WTC11 (cell line): ENCODE data around the gene AHSG. TPM values are rescaled to one million over a fixed set of nuclear protein-coding genes. Genes with fewer than 3 reads are reported as not detected.

ENCODE experiments used
- ATAC-seq: fragments of 200-7000 bp; cut with Tn5 transposase; 2 replicates; pipeline ENCODE4 v1.10.0; 2021; ENCODE audit warnings: mild to moderate bottlenecking, moderate library complexity
- CTCF ChIA-PET: fragments of 300-600 bp; sonication (Branson Sonifier 250); formaldehyde crosslinking; loops from one replicate; lab custom pipeline; 2021; ENCODE audit warnings: antibody characterized with exemption; lab: Charles Lee
- POLR2A ChIA-PET: fragments of 350-600 bp; sonication (Branson Sonifier 250); formaldehyde crosslinking; loops from one replicate; lab custom pipeline; 2021; ENCODE audit warnings: antibody characterized with exemption; lab: Charles Lee
- DNase-seq: peaks from one replicate; pipeline ENCODE4 v3.0.0; 2021; ENCODE audit warnings: low spot score
- H3K27ac Mint-ChIP-seq: 2 replicates; pipeline ENCODE4 v1.8.0; 2021; ENCODE audit warnings: mixed read lengths
- H3K27me3 Mint-ChIP-seq: 2 replicates; pipeline ENCODE4 v1.8.0; 2021; ENCODE audit warnings: low read depth, mild to moderate bottlenecking, moderate library complexity, mixed read lengths
- H3K36me3 Mint-ChIP-seq: 2 replicates; pipeline ENCODE4 v1.8.0; 2021; ENCODE audit warnings: mixed read lengths
- H3K4me1 Mint-ChIP-seq: 2 replicates; pipeline ENCODE4 v1.8.0; 2022; ENCODE audit warnings: mixed read lengths
- H3K4me3 Mint-ChIP-seq: 2 replicates; pipeline ENCODE4 v1.8.0; 2021; ENCODE audit warnings: mild to moderate bottlenecking, moderate library complexity, mixed read lengths
- H3K9me3 Mint-ChIP-seq: 2 replicates; pipeline ENCODE4 v1.8.0; 2021; ENCODE audit warnings: mixed read lengths
- CBFB ChIP-seq: sonication (generic); formaldehyde crosslinking; IDR thresholded peaks from 2 replicates; pipeline ENCODE4 v1.8.1; 2022; ENCODE audit warnings: mild to moderate bottlenecking, low read depth, missing genetic modification reagents
- JUN ChIP-seq: sonication (generic); formaldehyde crosslinking; IDR thresholded peaks from 2 replicates; pipeline ENCODE4 v1.8.0; 2023; ENCODE audit warnings: mild to moderate bottlenecking, missing genetic modification reagents
- RELA ChIP-seq: sonication (generic); formaldehyde crosslinking; IDR thresholded peaks from 2 replicates; pipeline ENCODE4 v1.8.1; 2022; ENCODE audit warnings: missing genetic modification reagents, mild to moderate bottlenecking, borderline replicate concordance
- TEAD4 ChIP-seq: sonication (generic); formaldehyde crosslinking; IDR thresholded peaks from 2 replicates; pipeline ENCODE4 v1.8.0; 2022; ENCODE audit warnings: mild to moderate bottlenecking, missing genetic modification reagents
- ZBTB21 ChIP-seq: sonication (generic); formaldehyde crosslinking; IDR thresholded peaks from 2 replicates; pipeline ENCODE4 v1.8.1; 2023; ENCODE audit warnings: mild to moderate bottlenecking, missing genetic modification reagents, borderline replicate concordance
- ZNF263 ChIP-seq: sonication (generic); formaldehyde crosslinking; IDR thresholded peaks from 2 replicates; pipeline ENCODE4 v1.8.1; 2022; ENCODE audit warnings: low read depth, mild to moderate bottlenecking, moderate library complexity, missing genetic modification reagents
- ZNF317 ChIP-seq: sonication (generic); formaldehyde crosslinking; IDR thresholded peaks from 2 replicates; pipeline ENCODE4 v1.8.1; 2023; ENCODE audit warnings: low read depth, mild to moderate bottlenecking, moderate library complexity, missing genetic modification reagents, borderline replicate concordance
- ZNF423 ChIP-seq: fragments of 250-450 bp; sonication (Bioruptor Pico); IDR thresholded peaks from 2 replicates; pipeline ENCODE4 v2.1.2; 2022; ENCODE audit warnings: mild to moderate bottlenecking, moderate library complexity
- total RNA-seq: library from RNA; stranded (reverse); gene quantifications from 3 replicates; pipeline ENCODE4 v1.2.3, GENCODE V29; 2021
- TF ChIP-seq, protein P1 (sequence below): sonication (generic); formaldehyde crosslinking; conservative IDR thresholded peaks from 2 replicates; pipeline ENCODE4 v1.8.1; 2022; ENCODE audit warnings: mild to moderate bottlenecking, missing genetic modification reagents
- TF ChIP-seq, protein P2 (sequence below): sonication (generic); formaldehyde crosslinking; IDR thresholded peaks from 2 replicates; pipeline ENCODE4 v1.8.0; 2022; ENCODE audit warnings: mild to moderate bottlenecking, missing genetic modification reagents
- TF ChIP-seq, protein P3 (sequence below): fragments of 250-450 bp; sonication (Bioruptor Pico); IDR thresholded peaks from 2 replicates; pipeline ENCODE4 v1.9.0; 2021; ENCODE audit warnings: mild to moderate bottlenecking
- TF ChIP-seq, protein P4 (sequence below): sonication (generic); formaldehyde crosslinking; IDR thresholded peaks from 2 replicates; pipeline ENCODE4 v1.8.0; 2022; ENCODE audit warnings: mild to moderate bottlenecking, missing genetic modification reagents
- TF ChIP-seq, protein P5 (sequence below): fragments of 250-450 bp; sonication (Bioruptor Pico); IDR thresholded peaks from 2 replicates; pipeline ENCODE4 v1.8.0; 2021; ENCODE audit warnings: mild to moderate bottlenecking
- TF ChIP-seq, protein P6 (sequence below): sonication (generic); formaldehyde crosslinking; IDR thresholded peaks from 2 replicates; pipeline ENCODE4 v1.8.1; 2023; ENCODE audit warnings: mild to moderate bottlenecking, missing genetic modification reagents, moderate library complexity
- TF ChIP-seq, protein P7 (sequence below): fragments of 250-450 bp; sonication (Bioruptor Pico); IDR thresholded peaks from 2 replicates; pipeline ENCODE4 v1.9.0; 2021; ENCODE audit warnings: moderate library complexity, mild to moderate bottlenecking, inconsistent platforms, borderline replicate concordance
- TF ChIP-seq, protein P8 (sequence below): sonication (generic); formaldehyde crosslinking; conservative IDR thresholded peaks from 2 replicates; pipeline ENCODE4 v1.8.1; 2023; ENCODE audit warnings: mild to moderate bottlenecking, low read depth, missing genetic modification reagents, moderate library complexity
- TF ChIP-seq, protein P9 (sequence below): sonication (generic); formaldehyde crosslinking; IDR thresholded peaks from 2 replicates; pipeline ENCODE4 v1.8.1; 2022; ENCODE audit warnings: low read depth, mild to moderate bottlenecking, moderate library complexity, missing genetic modification reagents, borderline replicate concordance
- TF ChIP-seq, protein P10 (sequence below): sonication (generic); formaldehyde crosslinking; IDR thresholded peaks from 2 replicates; pipeline ENCODE4 v1.8.1; 2022; ENCODE audit warnings: mild to moderate bottlenecking, missing genetic modification reagents, moderate library complexity, borderline replicate concordance
- TF ChIP-seq, protein P11 (sequence below): sonication (generic); formaldehyde crosslinking; IDR thresholded peaks from 2 replicates; pipeline ENCODE4 v1.8.0; 2022; ENCODE audit warnings: mild to moderate bottlenecking, missing genetic modification reagents

The AHSG gene
- total RNA-seq, 1 experiment from 2014 or later: 1.9 TPM

DNA sequence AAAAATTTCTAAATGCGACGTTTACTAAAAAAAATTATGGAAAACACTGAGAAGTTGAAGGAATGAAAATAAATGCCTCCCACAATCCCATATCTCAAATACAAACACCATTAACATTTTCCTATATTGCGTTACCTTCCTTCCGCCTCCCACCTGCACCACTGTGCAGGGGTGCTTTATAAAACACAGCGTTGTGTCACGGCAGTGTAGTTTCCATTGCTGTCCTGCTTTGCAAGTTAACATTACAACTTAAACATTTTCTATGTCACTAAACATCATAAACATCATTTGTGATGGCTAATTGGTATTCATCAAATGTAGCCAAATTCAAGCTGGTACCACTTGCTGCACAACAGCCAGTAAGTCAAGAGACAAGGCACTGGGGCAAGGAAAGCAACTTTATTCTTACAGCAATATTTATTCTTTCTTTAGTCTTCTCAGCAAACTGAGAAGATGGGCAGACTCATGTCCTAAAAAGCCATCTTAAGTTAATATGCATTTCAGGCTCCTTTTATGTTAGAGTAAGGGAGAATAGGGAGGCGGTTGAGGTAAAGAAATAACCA lies 15.1 kb downstream of the AHSG start:
- CTCF ChIA-PET: no interaction called here
- ATAC-seq (no peak), DNase-seq (no peak)
- peaks cover 3% of the 10 kb centered on the region; the same call in 1 of the 2 replicates for H3K9me3 Mint-ChIP-seq
- POLR2A ChIA-PET: no interaction called here
- H3K27me3 Mint-ChIP-seq: peaks cover 2% of the 10 kb centered on the region; the same call in 1 of the 2 replicates
- no peak overlapping the region for H3K4me3 Mint-ChIP-seq
- TF ChIP-seq TEAD4 (CRISPR knock-in tag): no peak
- no peak for TF ChIP-seq ZNF263 (CRISPR knock-in tag)
- no peak for TF ChIP-seq ZBTB21
- TF ChIP-seq JUN (CRISPR knock-in tag): no peak
- TF ChIP-seq, protein P1, sequence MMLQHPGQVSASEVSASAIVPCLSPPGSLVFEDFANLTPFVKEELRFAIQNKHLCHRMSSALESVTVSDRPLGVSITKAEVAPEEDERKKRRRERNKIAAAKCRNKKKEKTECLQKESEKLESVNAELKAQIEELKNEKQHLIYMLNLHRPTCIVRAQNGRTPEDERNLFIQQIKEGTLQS (CRISPR knock-in tag): no peak
- TF ChIP-seq RELA (CRISPR knock-in tag): no peak
- TF ChIP-seq, protein P2, sequence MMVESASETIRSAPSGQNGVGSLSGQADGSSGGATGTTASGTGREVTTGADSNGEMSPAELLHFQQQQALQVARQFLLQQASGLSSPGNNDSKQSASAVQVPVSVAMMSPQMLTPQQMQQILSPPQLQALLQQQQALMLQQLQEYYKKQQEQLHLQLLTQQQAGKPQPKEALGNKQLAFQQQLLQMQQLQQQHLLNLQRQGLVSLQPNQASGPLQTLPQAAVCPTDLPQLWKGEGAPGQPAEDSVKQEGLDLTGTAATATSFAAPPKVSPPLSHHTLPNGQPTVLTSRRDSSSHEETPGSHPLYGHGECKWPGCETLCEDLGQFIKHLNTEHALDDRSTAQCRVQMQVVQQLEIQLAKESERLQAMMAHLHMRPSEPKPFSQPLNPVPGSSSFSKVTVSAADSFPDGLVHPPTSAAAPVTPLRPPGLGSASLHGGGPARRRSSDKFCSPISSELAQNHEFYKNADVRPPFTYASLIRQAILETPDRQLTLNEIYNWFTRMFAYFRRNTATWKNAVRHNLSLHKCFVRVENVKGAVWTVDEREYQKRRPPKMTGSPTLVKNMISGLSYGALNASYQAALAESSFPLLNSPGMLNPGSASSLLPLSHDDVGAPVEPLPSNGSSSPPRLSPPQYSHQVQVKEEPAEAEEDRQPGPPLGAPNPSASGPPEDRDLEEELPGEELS (CRISPR knock-in tag): no peak
- TF ChIP-seq, protein P3, sequence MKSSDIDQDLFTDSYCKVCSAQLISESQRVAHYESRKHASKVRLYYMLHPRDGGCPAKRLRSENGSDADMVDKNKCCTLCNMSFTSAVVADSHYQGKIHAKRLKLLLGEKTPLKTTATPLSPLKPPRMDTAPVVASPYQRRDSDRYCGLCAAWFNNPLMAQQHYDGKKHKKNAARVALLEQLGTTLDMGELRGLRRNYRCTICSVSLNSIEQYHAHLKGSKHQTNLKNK (CRISPR knock-in tag): no peak
- TF ChIP-seq, all 79 proteins: peak for 0
- peaks cover 7% of the 10 kb centered on the region; the same call in 1 of the 2 replicates for H3K4me1 Mint-ChIP-seq
- H3K36me3 Mint-ChIP-seq: no peaks in the 10 kb centered on the region
- no peak overlapping the region for H3K27ac Mint-ChIP-seq

DNA sequence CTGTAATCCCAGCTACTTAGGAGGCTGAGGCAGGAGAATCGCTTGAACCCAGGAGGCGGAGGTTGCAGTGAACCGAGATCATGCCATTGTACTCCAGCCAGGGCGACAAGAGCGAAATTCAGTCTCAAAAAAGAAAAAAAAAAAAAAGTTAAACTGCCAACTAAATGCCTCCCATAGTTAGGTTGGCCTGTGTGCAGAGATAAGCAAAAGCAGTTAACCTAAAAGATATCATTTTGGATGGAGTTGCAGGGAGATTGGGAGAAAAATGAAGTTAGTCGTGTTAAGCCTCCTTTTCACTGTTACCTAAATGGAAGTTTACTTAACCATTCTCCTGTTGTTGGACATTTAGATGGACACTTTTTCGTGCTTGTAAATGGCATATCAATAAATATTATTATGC lies 15.9 kb downstream of the AHSG start:
- Mint-ChIP-seq H3K27ac (no peak overlapping the region), H3K36me3 (no peaks in the 10 kb centered on the region), H3K4me3 (no peak overlapping the region), H3K27me3 (peaks cover 2% of the 10 kb centered on the region; the same call in 1 of the 2 replicates), H3K4me1 (peaks cover 7% of the 10 kb centered on the region; the same call in 1 of the 2 replicates), H3K9me3 (peaks cover 3% of the 10 kb centered on the region; the same call in 1 of the 2 replicates)
- ATAC-seq (no peak), DNase-seq (no peak)
- CTCF ChIA-PET: no interaction called here
- POLR2A ChIA-PET: no interaction called here
- TF ChIP-seq, protein P4, sequence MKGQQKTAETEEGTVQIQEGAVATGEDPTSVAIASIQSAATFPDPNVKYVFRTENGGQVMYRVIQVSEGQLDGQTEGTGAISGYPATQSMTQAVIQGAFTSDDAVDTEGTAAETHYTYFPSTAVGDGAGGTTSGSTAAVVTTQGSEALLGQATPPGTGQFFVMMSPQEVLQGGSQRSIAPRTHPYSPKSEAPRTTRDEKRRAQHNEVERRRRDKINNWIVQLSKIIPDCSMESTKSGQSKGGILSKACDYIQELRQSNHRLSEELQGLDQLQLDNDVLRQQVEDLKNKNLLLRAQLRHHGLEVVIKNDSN: no peak
- TF ChIP-seq, protein P5, sequence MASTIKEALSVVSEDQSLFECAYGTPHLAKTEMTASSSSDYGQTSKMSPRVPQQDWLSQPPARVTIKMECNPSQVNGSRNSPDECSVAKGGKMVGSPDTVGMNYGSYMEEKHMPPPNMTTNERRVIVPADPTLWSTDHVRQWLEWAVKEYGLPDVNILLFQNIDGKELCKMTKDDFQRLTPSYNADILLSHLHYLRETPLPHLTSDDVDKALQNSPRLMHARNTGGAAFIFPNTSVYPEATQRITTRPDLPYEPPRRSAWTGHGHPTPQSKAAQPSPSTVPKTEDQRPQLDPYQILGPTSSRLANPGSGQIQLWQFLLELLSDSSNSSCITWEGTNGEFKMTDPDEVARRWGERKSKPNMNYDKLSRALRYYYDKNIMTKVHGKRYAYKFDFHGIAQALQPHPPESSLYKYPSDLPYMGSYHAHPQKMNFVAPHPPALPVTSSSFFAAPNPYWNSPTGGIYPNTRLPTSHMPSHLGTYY (CRISPR knock-in tag): no peak
- TF ChIP-seq, protein P1 (CRISPR knock-in tag): no peak
- TF ChIP-seq, protein P6, sequence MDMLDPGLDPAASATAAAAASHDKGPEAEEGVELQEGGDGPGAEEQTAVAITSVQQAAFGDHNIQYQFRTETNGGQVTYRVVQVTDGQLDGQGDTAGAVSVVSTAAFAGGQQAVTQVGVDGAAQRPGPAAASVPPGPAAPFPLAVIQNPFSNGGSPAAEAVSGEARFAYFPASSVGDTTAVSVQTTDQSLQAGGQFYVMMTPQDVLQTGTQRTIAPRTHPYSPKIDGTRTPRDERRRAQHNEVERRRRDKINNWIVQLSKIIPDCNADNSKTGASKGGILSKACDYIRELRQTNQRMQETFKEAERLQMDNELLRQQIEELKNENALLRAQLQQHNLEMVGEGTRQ: no peak
- TF ChIP-seq, protein P7, sequence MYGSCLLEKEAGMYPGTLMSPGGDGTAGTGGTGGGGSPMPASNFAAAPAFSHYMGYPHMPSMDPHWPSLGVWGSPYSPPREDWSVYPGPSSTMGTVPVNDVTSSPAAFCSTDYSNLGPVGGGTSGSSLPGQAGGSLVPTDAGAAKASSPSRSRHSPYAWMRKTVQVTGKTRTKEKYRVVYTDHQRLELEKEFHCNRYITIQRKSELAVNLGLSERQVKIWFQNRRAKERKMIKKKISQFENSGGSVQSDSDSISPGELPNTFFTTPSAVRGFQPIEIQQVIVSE: no peak
- TF ChIP-seq, protein P8, sequence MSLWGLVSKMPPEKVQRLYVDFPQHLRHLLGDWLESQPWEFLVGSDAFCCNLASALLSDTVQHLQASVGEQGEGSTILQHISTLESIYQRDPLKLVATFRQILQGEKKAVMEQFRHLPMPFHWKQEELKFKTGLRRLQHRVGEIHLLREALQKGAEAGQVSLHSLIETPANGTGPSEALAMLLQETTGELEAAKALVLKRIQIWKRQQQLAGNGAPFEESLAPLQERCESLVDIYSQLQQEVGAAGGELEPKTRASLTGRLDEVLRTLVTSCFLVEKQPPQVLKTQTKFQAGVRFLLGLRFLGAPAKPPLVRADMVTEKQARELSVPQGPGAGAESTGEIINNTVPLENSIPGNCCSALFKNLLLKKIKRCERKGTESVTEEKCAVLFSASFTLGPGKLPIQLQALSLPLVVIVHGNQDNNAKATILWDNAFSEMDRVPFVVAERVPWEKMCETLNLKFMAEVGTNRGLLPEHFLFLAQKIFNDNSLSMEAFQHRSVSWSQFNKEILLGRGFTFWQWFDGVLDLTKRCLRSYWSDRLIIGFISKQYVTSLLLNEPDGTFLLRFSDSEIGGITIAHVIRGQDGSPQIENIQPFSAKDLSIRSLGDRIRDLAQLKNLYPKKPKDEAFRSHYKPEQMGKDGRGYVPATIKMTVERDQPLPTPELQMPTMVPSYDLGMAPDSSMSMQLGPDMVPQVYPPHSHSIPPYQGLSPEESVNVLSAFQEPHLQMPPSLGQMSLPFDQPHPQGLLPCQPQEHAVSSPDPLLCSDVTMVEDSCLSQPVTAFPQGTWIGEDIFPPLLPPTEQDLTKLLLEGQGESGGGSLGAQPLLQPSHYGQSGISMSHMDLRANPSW (CRISPR knock-in tag): no peak
- TF ChIP-seq JUN (CRISPR knock-in tag) (no peak), ZNF317 (CRISPR knock-in tag) (no peak), ZNF423 (CRISPR knock-in tag) (no peak), CBFB (CRISPR knock-in tag) (no peak), TEAD4 (CRISPR knock-in tag) (no peak)
- TF ChIP-seq, protein P9, sequence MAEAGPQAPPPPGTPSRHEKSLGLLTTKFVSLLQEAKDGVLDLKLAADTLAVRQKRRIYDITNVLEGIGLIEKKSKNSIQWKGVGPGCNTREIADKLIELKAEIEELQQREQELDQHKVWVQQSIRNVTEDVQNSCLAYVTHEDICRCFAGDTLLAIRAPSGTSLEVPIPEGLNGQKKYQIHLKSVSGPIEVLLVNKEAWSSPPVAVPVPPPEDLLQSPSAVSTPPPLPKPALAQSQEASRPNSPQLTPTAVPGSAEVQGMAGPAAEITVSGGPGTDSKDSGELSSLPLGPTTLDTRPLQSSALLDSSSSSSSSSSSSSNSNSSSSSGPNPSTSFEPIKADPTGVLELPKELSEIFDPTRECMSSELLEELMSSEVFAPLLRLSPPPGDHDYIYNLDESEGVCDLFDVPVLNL: no peak
- TF ChIP-seq, protein P10, sequence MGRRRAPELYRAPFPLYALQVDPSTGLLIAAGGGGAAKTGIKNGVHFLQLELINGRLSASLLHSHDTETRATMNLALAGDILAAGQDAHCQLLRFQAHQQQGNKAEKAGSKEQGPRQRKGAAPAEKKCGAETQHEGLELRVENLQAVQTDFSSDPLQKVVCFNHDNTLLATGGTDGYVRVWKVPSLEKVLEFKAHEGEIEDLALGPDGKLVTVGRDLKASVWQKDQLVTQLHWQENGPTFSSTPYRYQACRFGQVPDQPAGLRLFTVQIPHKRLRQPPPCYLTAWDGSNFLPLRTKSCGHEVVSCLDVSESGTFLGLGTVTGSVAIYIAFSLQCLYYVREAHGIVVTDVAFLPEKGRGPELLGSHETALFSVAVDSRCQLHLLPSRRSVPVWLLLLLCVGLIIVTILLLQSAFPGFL (CRISPR knock-in tag): no peak
- TF ChIP-seq, protein P11, sequence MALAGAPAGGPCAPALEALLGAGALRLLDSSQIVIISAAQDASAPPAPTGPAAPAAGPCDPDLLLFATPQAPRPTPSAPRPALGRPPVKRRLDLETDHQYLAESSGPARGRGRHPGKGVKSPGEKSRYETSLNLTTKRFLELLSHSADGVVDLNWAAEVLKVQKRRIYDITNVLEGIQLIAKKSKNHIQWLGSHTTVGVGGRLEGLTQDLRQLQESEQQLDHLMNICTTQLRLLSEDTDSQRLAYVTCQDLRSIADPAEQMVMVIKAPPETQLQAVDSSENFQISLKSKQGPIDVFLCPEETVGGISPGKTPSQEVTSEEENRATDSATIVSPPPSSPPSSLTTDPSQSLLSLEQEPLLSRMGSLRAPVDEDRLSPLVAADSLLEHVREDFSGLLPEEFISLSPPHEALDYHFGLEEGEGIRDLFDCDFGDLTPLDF (CRISPR knock-in tag): no peak
